22Rv1 (cell line): ENCODE data around the gene ASAH2.

ENCODE experiments used
- ZFX ChIP-seq: fragments of 450-650 bp; IDR thresholded peaks from 2 replicates; pipeline ENCODE4 v1.6.1; 2017; ENCODE audit warnings: antibody characterized with exemption, borderline replicate concordance
- TF ChIP-seq, protein P1 (sequence below): fragments of 450-650 bp; IDR thresholded peaks from 2 replicates; pipeline ENCODE4 v1.5.1; 2017; ENCODE audit warnings: mild to moderate bottlenecking

DNA sequence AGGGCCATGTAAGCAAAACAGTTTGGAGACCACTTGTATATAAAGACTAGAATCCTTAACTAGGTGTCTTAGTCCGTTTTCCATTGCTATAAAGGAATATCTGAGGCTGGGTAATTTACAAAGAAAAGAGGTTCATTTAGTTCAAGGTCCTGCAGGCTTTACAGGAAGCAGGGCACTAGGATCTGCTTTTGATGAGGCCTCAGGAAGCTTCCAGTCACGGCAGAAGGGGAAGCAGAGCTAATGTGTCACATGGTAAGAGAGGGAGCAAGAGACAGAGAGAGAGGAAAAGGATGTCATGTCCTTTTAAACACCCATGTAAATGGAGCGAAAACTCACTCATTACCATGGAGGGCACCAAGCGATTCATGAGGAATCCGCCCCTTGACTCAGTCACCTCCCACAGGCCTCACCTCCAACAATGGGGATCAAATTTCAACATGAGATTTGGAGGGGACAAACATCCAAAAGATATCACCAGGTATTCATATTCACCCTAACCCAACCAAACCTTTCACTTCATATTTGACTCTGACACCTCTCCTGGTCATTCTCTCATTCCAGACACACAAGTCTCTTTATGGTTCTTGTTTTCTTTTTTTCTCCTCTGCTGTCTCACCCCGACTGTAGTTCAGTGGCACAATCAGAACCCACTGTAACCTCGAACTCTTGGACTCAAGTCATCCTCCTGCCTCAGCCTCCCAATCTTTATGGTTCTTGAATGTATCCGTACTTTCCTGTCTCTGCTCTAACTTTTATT lies 30.1 kb upstream of the ASAH2 start:
- TF ChIP-seq, protein P1, sequence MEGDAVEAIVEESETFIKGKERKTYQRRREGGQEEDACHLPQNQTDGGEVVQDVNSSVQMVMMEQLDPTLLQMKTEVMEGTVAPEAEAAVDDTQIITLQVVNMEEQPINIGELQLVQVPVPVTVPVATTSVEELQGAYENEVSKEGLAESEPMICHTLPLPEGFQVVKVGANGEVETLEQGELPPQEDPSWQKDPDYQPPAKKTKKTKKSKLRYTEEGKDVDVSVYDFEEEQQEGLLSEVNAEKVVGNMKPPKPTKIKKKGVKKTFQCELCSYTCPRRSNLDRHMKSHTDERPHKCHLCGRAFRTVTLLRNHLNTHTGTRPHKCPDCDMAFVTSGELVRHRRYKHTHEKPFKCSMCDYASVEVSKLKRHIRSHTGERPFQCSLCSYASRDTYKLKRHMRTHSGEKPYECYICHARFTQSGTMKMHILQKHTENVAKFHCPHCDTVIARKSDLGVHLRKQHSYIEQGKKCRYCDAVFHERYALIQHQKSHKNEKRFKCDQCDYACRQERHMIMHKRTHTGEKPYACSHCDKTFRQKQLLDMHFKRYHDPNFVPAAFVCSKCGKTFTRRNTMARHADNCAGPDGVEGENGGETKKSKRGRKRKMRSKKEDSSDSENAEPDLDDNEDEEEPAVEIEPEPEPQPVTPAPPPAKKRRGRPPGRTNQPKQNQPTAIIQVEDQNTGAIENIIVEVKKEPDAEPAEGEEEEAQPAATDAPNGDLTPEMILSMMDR: no peak
- no peak for TF ChIP-seq ZFX
